ENCODE results near the gene SHBG. TPM values are rescaled to one million over a fixed set of nuclear protein-coding genes. Genes with fewer than 3 reads are reported as not detected.
A peak's percentile ranks its signal among the peaks of the same experiment; 100 is the strongest.

SHBG gene
- 1 to 10 TPM in 1 of 4 donors, under 1 TPM in 1, not detected in 2; 0.63 to 1.2 TPM for total RNA-seq

GRCh38 chr17:7629939-7630571 lies at the start of gene SHBG:
Gene SHBG, plus strand, starts transcription at chr17:7630135. Its CDS starts 38 bp downstream, at chr17:7630173.
- TF ChIP-seq POLR2A (IDR thresholded peaks at IDR 0.05) (no peak), EP300 (IDR thresholded peaks at IDR 0.05) (no peak)
- TF ChIP-seq, protein P1, sequence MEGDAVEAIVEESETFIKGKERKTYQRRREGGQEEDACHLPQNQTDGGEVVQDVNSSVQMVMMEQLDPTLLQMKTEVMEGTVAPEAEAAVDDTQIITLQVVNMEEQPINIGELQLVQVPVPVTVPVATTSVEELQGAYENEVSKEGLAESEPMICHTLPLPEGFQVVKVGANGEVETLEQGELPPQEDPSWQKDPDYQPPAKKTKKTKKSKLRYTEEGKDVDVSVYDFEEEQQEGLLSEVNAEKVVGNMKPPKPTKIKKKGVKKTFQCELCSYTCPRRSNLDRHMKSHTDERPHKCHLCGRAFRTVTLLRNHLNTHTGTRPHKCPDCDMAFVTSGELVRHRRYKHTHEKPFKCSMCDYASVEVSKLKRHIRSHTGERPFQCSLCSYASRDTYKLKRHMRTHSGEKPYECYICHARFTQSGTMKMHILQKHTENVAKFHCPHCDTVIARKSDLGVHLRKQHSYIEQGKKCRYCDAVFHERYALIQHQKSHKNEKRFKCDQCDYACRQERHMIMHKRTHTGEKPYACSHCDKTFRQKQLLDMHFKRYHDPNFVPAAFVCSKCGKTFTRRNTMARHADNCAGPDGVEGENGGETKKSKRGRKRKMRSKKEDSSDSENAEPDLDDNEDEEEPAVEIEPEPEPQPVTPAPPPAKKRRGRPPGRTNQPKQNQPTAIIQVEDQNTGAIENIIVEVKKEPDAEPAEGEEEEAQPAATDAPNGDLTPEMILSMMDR (IDR thresholded peaks at IDR 0.05): no peak
- H3K27me3 ChIP-seq: no peaks in the 10 kb centered on the region
- 46 to 57% methylated on average over 13 of the region's 13 CpGs for WGBS, 2 donors

DNA sequence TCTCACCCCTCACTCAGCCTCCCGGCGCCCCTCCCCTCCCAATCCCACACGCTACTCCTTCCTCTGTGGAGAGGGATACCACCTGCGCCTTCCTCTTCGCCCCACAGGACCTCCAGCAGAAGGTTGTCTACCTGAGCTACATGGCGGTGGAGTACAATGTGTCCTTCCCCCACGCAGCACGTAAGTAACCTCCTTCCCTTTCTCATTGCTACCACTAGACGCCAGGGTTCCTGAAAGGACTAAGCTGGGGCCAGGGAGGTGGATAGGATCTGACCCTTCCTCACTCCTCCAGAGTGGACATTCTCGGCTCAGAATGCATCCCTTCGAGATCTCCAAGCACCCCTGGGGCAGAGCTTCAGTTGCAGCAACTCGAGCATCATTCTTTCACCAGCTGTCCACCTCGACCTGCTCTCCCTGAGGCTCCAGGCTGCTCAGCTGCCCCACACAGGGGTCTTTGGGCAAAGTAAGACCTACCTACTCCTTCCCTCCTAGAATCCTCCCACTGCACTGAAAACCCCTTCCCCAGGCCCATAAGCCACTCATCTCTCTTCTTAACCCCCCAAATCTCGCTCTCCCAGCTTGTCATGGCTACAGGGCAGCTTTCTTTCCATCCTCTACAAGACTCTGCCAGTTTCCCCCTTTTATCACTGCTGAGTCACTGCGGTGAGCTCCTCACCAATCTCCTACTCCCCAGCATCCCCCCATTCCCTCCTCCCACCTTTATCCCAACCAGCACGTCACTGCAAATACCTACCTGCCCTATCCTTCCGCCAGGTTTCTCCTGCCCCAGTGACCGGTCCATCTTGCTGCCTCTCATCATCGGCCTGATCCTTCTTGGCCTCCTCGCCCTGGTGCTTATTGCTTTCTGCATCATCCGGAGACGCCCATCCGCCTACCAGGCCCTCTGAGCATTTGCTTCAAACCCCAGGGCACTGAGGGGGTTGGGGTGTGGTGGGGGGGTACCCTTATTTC lies 49.0 kb upstream of the SHBG start:
- peaks cover 4 to 53% (median 23%) of the 10 kb centered on the region in 3 donors for H3K36me3 ChIP-seq
- no peak for DNase-seq (ENCODE audit: low spot score in 2 of 2)
- 73 to 76% methylated on average over 23 of the region's 23 CpGs for WGBS, 2 donors
- H3K4me1 ChIP-seq: peaks cover 0 to 90% (median 51%) of the 10 kb centered on the region in 4 donors
- H3K27ac ChIP-seq: peak overlapping the region; percentile 46 to 97 (median 96)
- no peaks in the 10 kb centered on the region for H3K9me3 ChIP-seq
- TF ChIP-seq, protein P1 (IDR thresholded peaks at IDR 0.05): no peak
- TF ChIP-seq POLR2A (IDR thresholded peaks at IDR 0.05) (no peak), EP300 (IDR thresholded peaks at IDR 0.05) (no peak)
- peak overlapping the region in 2 of 4 donors; percentile 12 to 59 for H3K4me3 ChIP-seq
- no peaks in the 10 kb centered on the region for H3K27me3 ChIP-seq

More at GRCh38 chr17:7629939-7630571, at the start of gene SHBG:
- peaks cover 0 to 16% (median 6%) of the 10 kb centered on the region in 4 donors for H3K4me1 ChIP-seq
- H3K9me3 ChIP-seq: no peaks in the 10 kb centered on the region
- H3K4me3 ChIP-seq: no peak within 1 kb of the TSS
- peaks cover 0 to 14% (median 0%) of the 10 kb centered on the region in 3 donors for H3K36me3 ChIP-seq
- no peak for DNase-seq (ENCODE audit: low spot score in 2 of 2)
- no peak within 1 kb of the TSS for H3K27ac ChIP-seq

- no peaks in the 10 kb centered on the region for H3K9me3 ChIP-seq
- WGBS, 2 donors: 74 to 89% methylated on average over 23 to 35 of the region's 36 CpGs
- no peaks in the 10 kb centered on the region for H3K27me3 ChIP-seq
- H3K36me3 ChIP-seq: peaks cover 4 to 50% (median 6%) of the 10 kb centered on the region in 3 donors
- H3K4me3 ChIP-seq: peak overlapping the region; percentile 51 to 85 (median 56)
- TF ChIP-seq EP300 (IDR thresholded peaks at IDR 0.05) (no peak), POLR2A (IDR thresholded peaks at IDR 0.05) (no peak)
- TF ChIP-seq, protein P1 (IDR thresholded peaks at IDR 0.05): no peak
- DNase-seq (ENCODE audit: low spot score in 2 of 2): no peak
- peak overlapping the region; percentile 93 to 97 (median 96) for H3K27ac ChIP-seq
- peaks cover 0 to 76% (median 47%) of the 10 kb centered on the region in 4 donors for H3K4me1 ChIP-seq
Measured at GRCh38 chr17:7582396-7583252, 47.3 kb upstream of the SHBG start.

DNA sequence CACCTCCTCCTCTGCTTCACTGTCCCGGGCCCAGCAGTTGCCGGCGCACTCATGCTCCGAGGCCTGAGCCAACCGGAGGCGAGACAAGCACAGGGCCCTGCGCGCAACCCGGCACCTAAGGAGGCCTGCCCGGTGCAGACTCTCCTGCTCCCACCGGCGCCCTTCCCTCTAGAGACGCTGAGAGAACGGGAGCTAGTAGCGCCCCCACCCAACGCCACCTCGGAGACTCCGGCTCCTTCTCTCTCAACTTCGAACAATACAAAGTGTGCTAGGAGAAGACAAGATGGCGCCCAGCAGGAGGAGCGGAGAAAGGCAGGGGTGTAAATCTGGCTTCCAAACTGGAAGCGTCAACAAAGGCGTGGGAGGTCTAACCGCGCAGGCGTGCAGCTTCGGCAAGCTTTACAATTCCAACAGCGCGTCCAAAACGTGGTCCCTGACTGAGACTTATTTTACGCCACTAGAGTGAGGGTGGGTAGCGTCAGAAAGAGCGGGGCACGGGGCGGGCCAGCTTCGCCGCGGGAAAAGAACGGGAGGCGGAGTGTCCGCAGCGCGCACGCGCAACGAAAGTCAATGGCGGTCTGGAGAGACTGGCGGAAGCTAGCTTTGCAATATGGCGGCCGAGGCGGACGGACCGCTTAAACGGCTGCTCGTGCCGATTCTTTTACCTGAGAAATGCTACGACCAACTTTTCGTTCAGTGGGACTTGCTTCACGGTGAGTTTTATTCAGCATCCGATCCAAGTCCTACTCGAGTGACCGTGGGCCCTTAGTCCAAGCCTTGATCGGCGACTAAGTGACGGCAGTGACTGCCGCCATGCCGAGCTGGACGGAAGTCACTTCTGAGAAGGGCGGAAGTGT lies 46.5 kb upstream of the SHBG start, which contains the start of gene MPDU1:
MPDU1 (plus strand) TSS at position 600 of the 857 bp plus-strand sequence; CDS start at position 611, 11 bp downstream.
- Histone ChIP-seq H3K27me3 (no peaks in the 10 kb centered on the region), H3K4me1 (peaks cover 0 to 76% (median 47%) of the 10 kb centered on the region in 4 donors), H3K27ac (peak within 1 kb of the TSS; percentile 93 to 97 (median 96)), H3K9me3 (no peaks in the 10 kb centered on the region), H3K36me3 (peaks cover 0 to 46% (median 4%) of the 10 kb centered on the region in 3 donors), H3K4me3 (peak within 1 kb of the TSS; percentile 51 to 85 (median 56))
- TF ChIP-seq, protein P1 (IDR thresholded peaks at IDR 0.05): peak in 2 of 5 experiments; percentile 9 to 51
- peak in 1 of 2 donors; percentile 73 for TF ChIP-seq POLR2A (IDR thresholded peaks at IDR 0.05)
- TF ChIP-seq EP300 (IDR thresholded peaks at IDR 0.05): peak in 1 of 2 donors; percentile 93
- WGBS, 2 donors: 13 to 15% methylated on average over 56 to 69 of the region's 69 CpGs
- DNase-seq (ENCODE audit: low spot score in 2 of 2): peak; percentile 90

Data from tibial nerve (tissue), 4 donors.